ENCODE data around the gene KCNG2.

Gene KCNG2

GRCh38 chr18:79819064-79819967 lies 21.6 kb downstream of the KCNG2 start:
- no peak for DNase-seq (ENCODE audit: low read depth)

GRCh38 chr18:79819968-79820351 lies 22.2 kb downstream of the KCNG2 start:
- DNase-seq (ENCODE audit: low read depth), result no peak

- no peak for DNase-seq (ENCODE audit: low read depth)
These were observed 25.4 kb downstream of the KCNG2 start for GRCh38 chr18:79823120-79823519.

GRCh38 chr18:79825913-79826312 lies 28.2 kb downstream of the KCNG2 start:
- no peak for DNase-seq (ENCODE audit: low read depth)

- DNase-seq (ENCODE audit: low read depth), result no peak
These were observed 29.2 kb downstream of the KCNG2 start for GRCh38 chr18:79826966-79827365.

GRCh38 chr18:79828258-79828657 lies 30.5 kb downstream of the KCNG2 start:
- no peak for DNase-seq (ENCODE audit: low read depth)

GRCh38 chr18:79829136-79829854 lies 31.6 kb downstream of the KCNG2 start:
- no peak for DNase-seq (ENCODE audit: low read depth)

- DNase-seq (ENCODE audit: low read depth), result no peak
These were observed 34.4 kb downstream of the KCNG2 start for GRCh38 chr18:79832169-79832568.

- no peak for DNase-seq (ENCODE audit: low read depth)
These were observed 37.1 kb downstream of the KCNG2 start for GRCh38 chr18:79834834-79835233.

- no peak for DNase-seq (ENCODE audit: low read depth)
These were observed 44.2 kb downstream of the KCNG2 start for GRCh38 chr18:79841936-79842335.

- DNase-seq (ENCODE audit: low read depth), result no peak
These were observed 47.3 kb downstream of the KCNG2 start for GRCh38 chr18:79844999-79845563.

GRCh38 chr18:79846936-79847557 lies 49.3 kb downstream of the KCNG2 start:
- peak; percentile 1 for DNase-seq (ENCODE audit: low read depth)

- no peak for DNase-seq (ENCODE audit: low read depth)
These were observed 50.0 kb downstream of the KCNG2 start for GRCh38 chr18:79847606-79848293.

- DNase-seq (ENCODE audit: low read depth), result no peak
These were observed 50.5 kb downstream of the KCNG2 start for GRCh38 chr18:79848294-79848578.

- DNase-seq (ENCODE audit: low read depth), result no peak
These were observed 51.0 kb downstream of the KCNG2 start for GRCh38 chr18:79848579-79849327.

GRCh38 chr18:79849328-79850207 lies 51.8 kb downstream of the KCNG2 start:
- no peak for DNase-seq (ENCODE audit: low read depth)

- no peak for DNase-seq (ENCODE audit: low read depth)
These were observed 53.0 kb downstream of the KCNG2 start for GRCh38 chr18:79850731-79851130.

- DNase-seq (ENCODE audit: low read depth), result no peak
These were observed 53.8 kb downstream of the KCNG2 start for GRCh38 chr18:79851489-79851888.

- DNase-seq (ENCODE audit: low read depth), result no peak
These were observed 54.2 kb downstream of the KCNG2 start for GRCh38 chr18:79851950-79852349.

GRCh38 chr18:79852561-79853302 lies 55.0 kb downstream of the KCNG2 start:
- DNase-seq (ENCODE audit: low read depth), result no peak
